ENCODE measurements around the gene BTBD7.

GRCh38 chr14:93249128-93249831 is 83.6 kb downstream of the BTBD7 start:
- TF ChIP-seq, protein P1, sequence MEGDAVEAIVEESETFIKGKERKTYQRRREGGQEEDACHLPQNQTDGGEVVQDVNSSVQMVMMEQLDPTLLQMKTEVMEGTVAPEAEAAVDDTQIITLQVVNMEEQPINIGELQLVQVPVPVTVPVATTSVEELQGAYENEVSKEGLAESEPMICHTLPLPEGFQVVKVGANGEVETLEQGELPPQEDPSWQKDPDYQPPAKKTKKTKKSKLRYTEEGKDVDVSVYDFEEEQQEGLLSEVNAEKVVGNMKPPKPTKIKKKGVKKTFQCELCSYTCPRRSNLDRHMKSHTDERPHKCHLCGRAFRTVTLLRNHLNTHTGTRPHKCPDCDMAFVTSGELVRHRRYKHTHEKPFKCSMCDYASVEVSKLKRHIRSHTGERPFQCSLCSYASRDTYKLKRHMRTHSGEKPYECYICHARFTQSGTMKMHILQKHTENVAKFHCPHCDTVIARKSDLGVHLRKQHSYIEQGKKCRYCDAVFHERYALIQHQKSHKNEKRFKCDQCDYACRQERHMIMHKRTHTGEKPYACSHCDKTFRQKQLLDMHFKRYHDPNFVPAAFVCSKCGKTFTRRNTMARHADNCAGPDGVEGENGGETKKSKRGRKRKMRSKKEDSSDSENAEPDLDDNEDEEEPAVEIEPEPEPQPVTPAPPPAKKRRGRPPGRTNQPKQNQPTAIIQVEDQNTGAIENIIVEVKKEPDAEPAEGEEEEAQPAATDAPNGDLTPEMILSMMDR (IDR thresholded peaks at IDR 0.05; ENCODE audit: poor library complexity), result no peak
- TF ChIP-seq EZH2phosphoT487 (IDR thresholded peaks at IDR 0.05; ENCODE audit: low read depth, severe bottlenecking, unreplicated experiment) (no peak), EZH2 (IDR thresholded peaks at IDR 0.05; ENCODE audit: borderline replicate concordance) (no peak)
